ENCODE measurements around the gene RPL34.
"Not testable (repeated sequence)": the region's sequence is repeated elsewhere in the genome, so short reads cannot be mapped to it uniquely, and the experiment has no call there.

Gene RPL34

DNA sequence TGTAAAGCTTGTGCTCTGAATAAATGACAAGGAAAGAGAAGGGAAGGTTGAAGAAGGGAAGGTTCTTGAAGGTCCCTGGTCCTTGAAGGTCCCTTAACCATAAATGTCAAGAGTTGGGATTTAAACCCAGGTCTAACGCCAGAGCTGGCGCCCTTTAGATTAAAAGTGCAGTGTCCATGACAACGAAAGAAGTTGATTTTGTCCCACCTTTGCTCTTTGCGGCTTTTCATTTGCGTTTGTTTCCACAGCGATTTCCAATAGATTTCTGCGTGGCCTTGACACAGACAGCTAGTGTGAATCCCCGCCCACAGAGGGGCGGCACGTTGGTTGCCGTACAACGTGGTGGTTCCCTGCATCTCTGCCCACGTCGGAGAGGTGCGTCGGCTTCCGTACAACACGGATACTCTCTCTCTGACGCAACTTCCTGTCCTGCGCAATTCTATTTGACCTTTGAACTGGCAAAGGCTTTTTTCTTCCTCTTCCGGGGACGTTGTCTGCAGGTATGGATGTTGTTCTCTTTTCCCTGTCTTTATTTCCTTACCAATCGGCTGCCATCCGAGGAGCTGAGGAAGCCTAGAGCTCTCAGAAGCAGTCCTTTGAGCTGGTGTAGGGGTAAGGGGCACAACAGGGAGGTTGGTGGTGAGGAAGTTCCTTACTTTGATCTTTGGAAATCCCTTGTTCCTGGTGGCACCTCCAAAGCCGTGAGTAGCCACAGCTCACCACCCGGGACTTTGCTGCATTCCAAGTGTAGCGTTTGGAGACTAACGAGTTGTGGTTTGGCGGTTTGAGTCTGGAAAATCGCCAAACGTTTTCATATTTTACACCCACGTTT, at the start of gene RPL34:
RPL34 (plus strand) TSS at position 476 of the 832 bp plus-strand sequence. CDS start 1,384 bp downstream, outside the sequence.
- DNase-seq (ENCODE audit: low read depth in 2 of 2) = peak; percentile 96 to 97

DNA sequence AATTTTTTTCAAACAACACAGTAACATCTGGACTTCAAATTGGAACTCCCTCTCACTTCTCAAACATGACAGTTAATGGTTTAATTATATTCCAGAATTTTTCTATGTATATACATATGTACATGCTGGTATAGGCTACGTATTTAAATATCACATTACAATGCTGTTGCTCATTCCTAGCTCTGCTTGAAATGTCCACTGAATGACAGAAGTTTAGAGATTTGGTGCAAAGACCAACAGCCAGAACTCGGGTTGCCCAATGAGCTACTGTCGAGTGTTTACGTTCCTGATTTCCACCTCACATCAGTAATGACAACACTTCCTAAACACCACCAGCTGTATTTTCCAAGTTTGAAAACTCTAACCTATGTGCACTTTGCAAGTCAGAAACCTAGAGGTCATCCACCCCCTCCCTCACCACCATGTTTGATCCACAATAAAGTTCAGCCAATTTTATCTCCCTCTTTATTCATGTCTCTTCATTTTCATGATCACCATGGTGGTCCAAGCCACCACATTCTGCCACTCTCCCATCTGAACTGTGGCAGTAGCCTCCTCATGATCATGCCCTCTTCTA, 49.3 kb upstream of the RPL34 start:
- DNase-seq (ENCODE audit: low read depth in 2 of 2) = peak; percentile 56 to 63

GRCh38 chr4:108574402-108574801, 46.0 kb upstream of the RPL34 start:
- DNase-seq (ENCODE audit: low read depth in 2 of 2) = no peak

- no peak for DNase-seq (ENCODE audit: low read depth in 2 of 2)
Observed at GRCh38 chr4:108581083-108581482, 39.3 kb upstream of the RPL34 start.

DNA sequence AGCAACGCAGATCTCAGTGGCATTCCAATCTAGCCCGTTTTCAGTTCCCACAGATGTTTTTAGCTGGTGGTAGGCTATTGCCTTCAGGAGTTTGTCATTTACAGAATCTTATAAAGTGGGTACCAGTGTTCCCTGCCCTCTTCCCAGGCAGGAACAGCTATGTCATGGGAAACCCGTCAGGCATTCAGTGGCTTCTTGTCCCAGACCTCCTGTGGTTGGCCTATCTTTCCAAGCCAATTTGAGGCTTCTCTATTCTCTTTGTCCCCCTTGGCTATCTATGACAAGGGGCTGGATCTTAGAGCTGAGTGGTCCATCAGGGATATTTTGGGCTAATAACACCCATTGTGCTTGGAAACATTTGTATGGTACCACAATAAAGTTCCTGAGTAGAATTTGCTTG, 33.6 kb upstream of the RPL34 start:
- no peak for DNase-seq (ENCODE audit: low read depth in 2 of 2)

- DNase-seq (ENCODE audit: low read depth in 2 of 2) = no peak
Observed at GRCh38 chr4:108588878-108589277, 31.5 kb upstream of the RPL34 start.

DNA sequence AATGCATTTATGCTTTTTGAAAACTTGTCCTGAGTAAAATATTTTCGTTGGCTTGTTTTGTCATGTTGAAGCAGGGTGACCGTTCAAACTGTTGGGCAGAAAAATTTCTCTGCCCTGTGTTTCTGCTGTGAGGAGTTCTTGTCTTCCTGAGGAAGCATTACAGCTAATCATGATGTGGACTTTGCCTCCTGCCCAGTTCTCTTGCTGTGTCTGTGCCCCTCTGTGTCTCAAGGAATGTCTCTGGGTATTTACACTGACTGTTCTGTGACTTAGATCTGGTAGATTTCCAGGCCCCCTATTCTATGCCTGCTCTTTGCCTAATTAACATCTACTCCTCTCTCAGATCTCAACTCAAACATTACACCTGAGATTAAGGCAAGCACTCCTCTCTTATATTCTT, 30.4 kb upstream of the RPL34 start:
- no peak for DNase-seq (ENCODE audit: low read depth in 2 of 2)

DNA sequence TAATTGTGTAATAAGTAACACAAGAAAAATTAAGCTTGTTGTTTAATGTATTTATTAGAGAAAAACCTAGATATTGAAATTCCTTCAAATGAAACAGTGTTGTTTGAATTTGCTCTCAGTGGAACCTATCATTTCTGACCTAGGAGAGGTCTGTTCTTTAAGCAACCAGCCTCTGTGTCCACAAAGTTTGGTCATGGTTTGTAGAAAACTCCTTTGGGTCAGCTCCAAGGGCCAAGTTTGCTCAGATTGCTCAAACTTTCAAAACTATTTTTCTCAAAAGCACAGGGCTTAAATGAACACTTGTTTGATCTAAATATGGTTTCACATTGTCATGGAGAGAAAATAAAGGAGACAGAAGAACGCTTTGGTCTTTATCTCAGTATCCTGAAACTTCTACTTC, 29.6 kb upstream of the RPL34 start:
- DNase-seq (ENCODE audit: low read depth in 2 of 2) = no peak

DNA sequence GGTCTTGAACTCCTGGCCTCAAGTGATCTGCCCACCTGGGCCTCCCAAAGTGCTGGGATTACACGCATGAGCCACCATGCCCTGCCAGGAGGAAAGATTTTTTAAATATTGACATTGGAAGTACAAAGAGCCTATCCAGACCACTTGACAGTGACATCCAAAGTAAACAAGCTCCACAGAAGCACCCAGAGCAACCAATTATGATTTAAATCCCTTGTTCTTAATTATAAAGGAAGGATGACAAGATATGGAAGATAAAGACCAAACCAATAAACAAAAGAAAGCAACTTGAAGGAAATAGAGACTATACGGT, 27.7 kb upstream of the RPL34 start:
- DNase-seq (ENCODE audit: low read depth in 2 of 2) = no peak

GRCh38 chr4:108594296-108594695, 26.1 kb upstream of the RPL34 start:
- not testable (repeated sequence) for DNase-seq (ENCODE audit: low read depth in 2 of 2)

DNA sequence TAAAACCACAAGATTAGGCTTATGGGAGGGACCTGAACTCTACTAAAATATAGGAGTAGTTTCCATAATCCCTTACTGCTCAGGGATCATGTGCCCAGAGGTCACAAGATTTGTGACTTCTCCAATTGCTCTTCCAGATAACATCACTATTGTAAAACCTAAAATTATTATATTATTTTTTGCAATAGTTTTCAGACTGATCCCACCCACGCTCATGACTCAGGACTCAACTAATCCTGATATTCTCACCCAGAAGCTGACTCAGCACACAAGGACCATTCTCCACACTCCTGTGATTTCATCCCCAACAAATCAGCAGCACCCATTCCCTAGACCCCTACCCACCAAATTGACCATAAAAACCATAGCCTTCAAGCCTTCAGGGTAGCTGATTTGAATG, 24.0 kb upstream of the RPL34 start:
- no peak for DNase-seq (ENCODE audit: low read depth in 2 of 2)

- DNase-seq (ENCODE audit: low read depth in 2 of 2) = no peak
Observed at GRCh38 chr4:108601106-108601505, 19.3 kb upstream of the RPL34 start.

- no peak for DNase-seq (ENCODE audit: low read depth in 2 of 2)
Observed at GRCh38 chr4:108601532-108601931, 18.8 kb upstream of the RPL34 start.

DNA sequence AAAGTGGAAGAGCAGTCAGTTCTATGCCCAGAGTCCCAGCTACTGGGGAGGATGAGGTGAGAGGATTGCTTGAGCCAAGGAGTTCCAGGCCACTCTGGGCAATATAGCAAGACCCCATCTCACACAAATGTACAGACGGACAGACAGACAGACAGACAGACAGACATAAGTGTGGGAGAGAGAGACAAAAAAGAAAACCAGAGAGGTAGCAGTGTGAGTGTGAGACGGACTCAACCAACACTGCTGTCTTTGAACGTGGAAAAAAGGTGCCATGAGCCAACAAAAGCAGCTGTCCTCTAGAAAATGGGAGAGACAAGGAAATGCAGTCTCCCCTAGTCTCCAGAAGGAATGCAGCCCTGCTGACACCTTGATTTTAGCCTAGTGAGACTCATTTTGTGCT, 18.2 kb upstream of the RPL34 start:
- DNase-seq (ENCODE audit: low read depth in 2 of 2) = no peak

GRCh38 chr4:108607079-108607815, 13.1 kb upstream of the RPL34 start:
- DNase-seq (ENCODE audit: low read depth in 2 of 2) = no peak

DNA sequence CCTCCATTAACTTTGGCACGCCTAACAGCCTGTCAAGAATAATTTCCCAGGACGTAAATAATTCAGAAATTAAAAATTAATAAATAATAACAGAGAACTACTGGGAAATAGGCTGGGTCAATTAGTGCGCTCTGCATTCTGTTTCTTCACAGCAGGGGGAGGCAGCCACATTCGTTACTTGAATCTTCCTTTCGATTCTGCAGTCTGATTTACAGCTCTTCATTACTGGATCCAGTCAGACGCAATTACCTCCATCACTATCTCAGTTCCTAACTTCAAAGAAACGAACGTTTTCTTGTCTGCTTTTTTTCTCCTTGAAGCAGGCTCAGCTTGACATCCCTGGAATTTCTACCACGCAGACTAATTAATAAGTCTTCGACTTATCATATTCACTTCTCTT, 9.0 kb upstream of the RPL34 start:
- no peak for DNase-seq (ENCODE audit: low read depth in 2 of 2)

DNA sequence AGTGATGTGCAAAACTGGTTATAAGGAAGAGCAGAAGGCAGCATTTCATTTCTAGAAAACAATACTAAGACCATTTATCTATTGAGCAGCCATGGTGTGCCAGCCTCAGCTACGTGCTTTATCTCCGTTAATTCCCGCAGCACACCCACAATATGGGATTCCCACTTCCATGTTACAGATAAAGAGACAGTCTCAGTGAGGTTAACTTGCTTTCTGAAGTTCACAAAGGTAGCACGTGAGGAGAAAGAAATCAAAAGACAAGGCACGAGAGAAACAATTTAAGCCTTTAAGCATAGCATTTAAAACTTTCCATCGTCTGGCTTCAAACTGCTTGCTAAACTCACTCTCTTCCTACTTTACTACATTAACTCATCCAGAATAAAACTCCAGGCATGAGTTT, 8.0 kb upstream of the RPL34 start:
- no peak for DNase-seq (ENCODE audit: low read depth in 2 of 2)

DNA sequence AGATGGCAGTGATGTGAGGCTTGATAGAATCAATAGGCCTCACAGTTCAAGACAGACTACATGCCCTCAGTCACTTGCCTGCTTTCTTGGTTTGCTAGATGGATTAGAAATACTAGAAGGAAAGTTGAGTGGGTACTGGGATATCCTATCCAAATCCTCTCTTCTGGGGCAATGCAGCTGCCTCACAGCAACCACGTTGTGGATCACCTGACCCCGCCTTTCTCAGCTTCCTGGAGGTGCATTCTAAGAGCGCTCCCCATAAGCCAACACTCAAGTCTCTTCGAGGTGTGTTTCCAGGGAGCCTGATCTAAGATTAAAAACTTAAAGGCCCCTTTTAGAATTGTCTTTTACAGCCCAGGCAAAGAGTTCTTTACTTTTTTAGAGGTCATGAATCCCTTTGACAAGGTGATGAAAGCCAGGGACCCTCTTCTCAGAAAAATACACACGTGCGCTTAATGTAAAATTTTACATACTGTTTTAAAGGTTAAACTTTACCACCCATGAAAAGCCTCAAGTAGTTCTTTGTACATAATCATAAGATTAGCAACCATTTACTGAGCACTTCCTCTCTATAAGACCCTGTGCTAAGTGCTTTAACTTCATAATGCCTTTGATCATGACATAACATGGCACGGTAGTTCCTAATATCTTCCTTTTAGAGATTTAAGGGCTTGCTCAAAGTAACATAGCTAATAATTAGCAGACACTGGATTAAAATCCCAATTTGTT, 840 bp upstream of the RPL34 start:
- no peak for DNase-seq (ENCODE audit: low read depth in 2 of 2)

- no peak for DNase-seq (ENCODE audit: low read depth in 2 of 2)
Observed at GRCh38 chr4:108620933-108621905, 843 bp downstream of the RPL34 start.

DNA sequence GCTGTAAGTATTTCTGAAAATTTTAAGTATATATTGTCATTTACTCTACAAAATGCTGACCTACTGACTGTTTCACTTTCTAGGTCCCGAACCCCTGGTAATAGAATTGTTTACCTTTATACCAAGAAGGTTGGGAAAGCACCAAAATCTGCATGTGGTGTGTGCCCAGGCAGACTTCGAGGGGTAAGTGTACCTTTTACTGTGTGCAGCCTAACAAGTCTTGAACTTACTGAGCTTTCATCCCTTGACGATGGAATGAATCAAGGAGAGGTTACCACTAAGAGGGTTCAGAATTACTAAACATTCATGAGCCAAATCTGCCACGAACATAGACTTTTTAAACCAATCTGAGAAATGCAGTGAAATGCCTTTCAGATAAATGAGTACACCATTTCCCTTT, 1.6 kb downstream of the RPL34 start:
- no peak for DNase-seq (ENCODE audit: low read depth in 2 of 2)

GRCh38 chr4:108622828-108623227, 2.5 kb downstream of the RPL34 start:
- no peak for DNase-seq (ENCODE audit: low read depth in 2 of 2)

Measured in fibroblast of skin of left quadriceps (primary cell).